Activated naive CD8-positive, alpha-beta T cell treated with anti-CD3 and anti-CD28 coated beads, Interleukin-2, amount 10 ng/mL, durations not matched to agents 7 days and 5 days (primary cell): Measurements from ENCODE around the gene PNMT. TPM values are rescaled to one million over a fixed set of nuclear protein-coding genes. Genes with fewer than 3 reads are reported as not detected.

ENCODE experiments used
- ATAC-seq: fragments of 150-1000 bp; cut with Tn5 transposase; one replicate; pipeline ENCODE4 v1.10.0; 2021; ENCODE audit warnings: low read depth, moderate library complexity
- POLR2A ChIA-PET: fragments of 350-600 bp; sonication (Branson Sonifier 250); formaldehyde crosslinking; loops from one replicate; lab custom pipeline; 2021; ENCODE audit warnings: antibody characterized with exemption; lab: Charles Lee
- DNase-seq: peaks from one replicate; pipeline ENCODE4 v3.0.0; 2021
- H3K27ac Mint-ChIP-seq: one replicate; pipeline ENCODE4 v1.8.0; 2022; ENCODE audit warnings: mild to moderate bottlenecking, mixed read lengths
- H3K27me3 Mint-ChIP-seq: one replicate; pipeline ENCODE4 v1.8.0; 2022; ENCODE audit warnings: mild to moderate bottlenecking, moderate library complexity, mixed read lengths
- H3K36me3 Mint-ChIP-seq: one replicate; pipeline ENCODE4 v1.8.0; 2021; ENCODE audit warnings: mild to moderate bottlenecking, mixed read lengths
- H3K4me1 Mint-ChIP-seq: one replicate; pipeline ENCODE4 v1.8.0; 2021; ENCODE audit warnings: mixed read lengths
- H3K4me3 Mint-ChIP-seq: one replicate; pipeline ENCODE4 v1.8.0; 2022; ENCODE audit warnings: mild to moderate bottlenecking, moderate library complexity, mixed read lengths
- H3K9me3 Mint-ChIP-seq: one replicate; pipeline ENCODE4 v1.8.0; 2021; ENCODE audit warnings: mixed read lengths
- total RNA-seq, 2 experiments: library from RNA; stranded (reverse); gene quantifications; one replicate each; pipeline ENCODE4 v1.2.3, GENCODE V29; 2021

PNMT gene
- total RNA-seq, 2 experiments from 2014 or later: not detected

DNA sequence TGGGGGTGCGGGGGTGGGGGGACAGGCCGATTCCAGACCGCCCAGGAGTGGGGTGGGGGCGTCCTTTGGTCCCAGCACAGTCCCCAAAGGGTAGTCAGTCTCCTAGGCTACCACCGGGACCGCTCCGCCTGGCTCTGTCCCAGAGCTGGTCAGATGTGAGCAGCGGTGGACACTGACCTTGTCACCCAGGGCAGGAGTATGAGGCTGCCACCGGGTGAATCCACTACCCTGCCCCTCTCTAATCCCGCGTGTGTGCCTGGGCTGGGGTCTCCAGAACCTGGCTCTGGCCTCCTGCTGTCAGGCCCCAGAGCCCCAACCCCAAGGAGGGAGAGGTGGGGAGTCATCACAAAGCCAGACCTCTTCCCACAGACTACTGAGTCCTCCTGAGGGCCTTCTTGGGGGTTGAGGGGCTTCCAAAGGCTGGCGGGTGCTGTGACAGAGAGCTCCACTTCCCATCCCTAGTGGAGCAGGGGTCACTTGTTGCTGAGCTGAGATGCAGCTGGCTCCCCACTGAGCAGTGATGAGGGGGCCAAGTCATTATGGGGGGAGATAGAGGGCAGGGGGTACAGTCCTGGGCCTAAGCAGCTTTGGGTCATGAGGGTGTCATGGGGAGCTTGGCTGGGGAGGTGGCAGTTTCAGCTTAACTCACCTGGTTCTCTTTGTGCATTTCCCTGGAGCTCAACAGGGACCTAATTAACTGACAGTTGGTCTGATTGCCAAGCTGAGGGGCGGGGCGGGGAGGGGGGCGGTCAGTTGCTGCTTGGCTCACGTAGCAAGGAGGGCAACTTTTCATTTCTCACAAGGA is 40.3 kb upstream of the PNMT start:
- no peaks in the 10 kb centered on the region for H3K36me3 Mint-ChIP-seq

DNA sequence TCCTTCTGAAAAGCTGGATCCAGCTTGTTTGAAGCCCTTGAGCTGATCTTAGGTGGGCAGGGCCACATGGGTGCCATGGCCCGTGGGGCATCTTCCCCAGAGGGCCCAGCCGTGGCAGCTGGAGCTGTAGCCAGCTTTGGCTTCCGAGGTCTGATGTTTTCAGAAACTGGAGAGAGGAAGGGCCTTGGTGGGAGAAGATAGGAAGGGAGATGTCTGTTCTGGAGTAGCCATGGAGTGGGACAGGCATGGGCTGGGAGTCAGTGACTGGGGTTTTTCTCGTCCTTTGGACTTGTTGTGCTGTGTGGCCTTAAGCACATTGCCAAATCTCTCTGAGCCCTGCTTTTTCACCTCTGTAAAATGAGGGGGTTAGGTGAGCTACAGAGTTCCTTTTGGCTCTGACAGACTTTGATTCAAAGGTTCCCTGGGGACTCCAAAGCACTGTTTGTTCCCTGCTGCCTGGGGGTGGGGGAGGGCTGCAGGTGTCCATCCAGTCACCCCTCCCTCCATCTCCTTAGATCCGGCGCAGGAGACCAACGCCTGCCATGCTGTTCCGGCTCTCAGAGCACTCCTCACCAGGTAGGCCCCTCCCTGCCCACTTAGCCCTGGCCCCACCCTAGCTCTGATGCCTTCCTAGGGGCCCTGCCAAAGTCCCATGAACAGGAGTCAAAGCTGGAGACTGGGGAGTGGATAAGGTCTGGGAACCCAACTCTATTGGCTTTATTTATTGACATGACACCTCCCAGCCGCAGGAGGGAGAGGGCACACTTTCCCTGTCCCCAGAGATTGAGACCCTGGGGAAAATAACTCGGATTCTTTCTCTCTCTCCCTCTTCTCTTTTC is 39.4 kb upstream of the PNMT start:
- Mint-ChIP-seq H3K4me3 (no peak overlapping the region), H3K9me3 (no peaks in the 10 kb centered on the region), H3K36me3 (no peaks in the 10 kb centered on the region), H3K27ac (no peak overlapping the region), H3K4me1 (peaks cover 12% of the 10 kb centered on the region), H3K27me3 (peaks cover 49% of the 10 kb centered on the region)
- POLR2A ChIA-PET: interaction anchor here (1.1 kb wide), 1 partner anchor 124 kb away, joined by 3 read pairs; no protein-coding TSS in a partner anchor
- DNase-seq (no peak), ATAC-seq (no peak)

More for the DNA sequence above, 40.3 kb upstream of the PNMT start:
- no peak overlapping the region for H3K4me3 Mint-ChIP-seq
- DNase-seq (no peak), ATAC-seq (no peak)
- peaks cover 49% of the 10 kb centered on the region for H3K27me3 Mint-ChIP-seq
- H3K9me3 Mint-ChIP-seq: no peaks in the 10 kb centered on the region
- H3K27ac Mint-ChIP-seq: no peak overlapping the region
- POLR2A ChIA-PET: interaction anchor here (1.1 kb wide), 1 partner anchor 125 kb away, joined by 3 read pairs; no protein-coding TSS in a partner anchor
- H3K4me1 Mint-ChIP-seq: peaks cover 12% of the 10 kb centered on the region

DNA sequence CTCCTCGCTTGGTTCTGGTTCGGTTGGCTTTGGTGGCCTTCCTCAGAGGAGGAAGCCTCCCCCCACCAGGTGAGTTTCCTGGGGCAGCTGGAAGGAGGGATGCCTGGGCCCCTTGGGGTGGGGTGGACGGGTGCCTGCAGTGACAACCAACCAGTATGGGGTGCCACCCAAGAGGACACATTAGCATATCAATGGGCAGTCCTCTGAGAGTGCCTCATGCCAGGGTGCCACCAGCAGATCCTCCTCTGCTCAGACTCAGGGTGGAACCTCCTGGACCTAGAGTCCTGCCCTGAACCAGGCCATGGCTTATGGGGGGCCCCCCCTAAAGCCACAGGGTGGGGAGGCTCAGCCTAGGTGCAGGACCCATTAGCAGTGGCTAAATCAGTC is 38.8 kb upstream of the PNMT start:
- Mint-ChIP-seq H3K9me3 (no peaks in the 10 kb centered on the region), H3K4me3 (no peak overlapping the region), H3K36me3 (no peaks in the 10 kb centered on the region), H3K27ac (no peak overlapping the region), H3K27me3 (peaks cover 46% of the 10 kb centered on the region), H3K4me1 (peaks cover 17% of the 10 kb centered on the region)
- ATAC-seq: no peak
- POLR2A ChIA-PET: no interaction called here
- no peak for DNase-seq

DNA sequence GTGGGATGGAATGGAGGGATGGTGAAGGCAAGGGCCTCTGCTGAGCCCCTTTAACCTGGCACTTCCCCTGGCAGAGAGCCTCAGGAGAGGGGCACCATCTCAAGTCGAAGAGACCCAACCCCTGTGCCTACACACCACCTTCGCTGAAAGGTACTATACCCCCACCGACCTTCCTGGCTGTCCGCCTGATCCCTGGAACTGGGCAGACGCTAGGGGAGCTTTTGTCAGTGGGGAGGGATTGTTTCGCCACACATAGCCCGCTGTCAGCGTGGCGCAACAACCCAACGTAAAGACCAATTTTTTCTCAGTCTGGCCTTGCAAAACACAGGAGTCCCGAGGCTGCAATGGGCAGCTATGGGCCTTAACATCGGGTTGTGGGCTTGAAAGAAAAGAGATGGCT is 38.4 kb upstream of the PNMT start:
- Mint-ChIP-seq H3K27ac (no peak overlapping the region), H3K27me3 (peaks cover 43% of the 10 kb centered on the region), H3K36me3 (no peaks in the 10 kb centered on the region), H3K4me1 (peaks cover 18% of the 10 kb centered on the region), H3K9me3 (no peaks in the 10 kb centered on the region), H3K4me3 (no peak overlapping the region)
- no peak for DNase-seq
- ATAC-seq: no peak
- POLR2A ChIA-PET: no interaction called here

DNA sequence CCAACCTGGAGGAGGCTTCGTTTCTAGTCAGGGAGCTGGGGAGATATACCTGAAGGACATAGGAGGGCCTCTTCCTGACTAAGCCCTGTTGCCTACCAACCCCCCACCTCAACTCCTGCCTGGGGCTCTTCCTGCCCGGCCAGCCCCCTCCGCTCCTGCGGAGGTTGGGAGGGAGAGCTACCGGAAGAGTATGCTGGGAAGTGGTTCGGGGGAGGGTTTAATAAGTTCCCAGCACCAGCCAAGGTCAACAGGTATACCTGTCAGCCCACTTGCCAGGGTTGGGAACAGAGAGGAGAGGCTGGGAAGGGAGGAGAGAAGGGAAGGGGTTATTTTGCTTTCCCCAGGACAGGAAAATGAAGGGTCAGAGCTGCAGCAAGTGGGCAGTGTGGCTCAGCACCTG is 36.9 kb upstream of the PNMT start:
- POLR2A ChIA-PET: interaction anchor here (0.5 to 1.1 kb wide), 2 partner anchors 10 to 112 kb away, joined by 3 to 4 read pairs; no protein-coding TSS in a partner anchor
- H3K36me3 Mint-ChIP-seq: no peaks in the 10 kb centered on the region
- peaks cover 28% of the 10 kb centered on the region for H3K27me3 Mint-ChIP-seq
- no peaks in the 10 kb centered on the region for H3K9me3 Mint-ChIP-seq
- ATAC-seq (no peak), DNase-seq (no peak)
- H3K4me3 Mint-ChIP-seq: peak overlapping the region; percentile 35
- H3K27ac Mint-ChIP-seq: peak overlapping the region; percentile 71
- H3K4me1 Mint-ChIP-seq: peaks cover 18% of the 10 kb centered on the region

DNA sequence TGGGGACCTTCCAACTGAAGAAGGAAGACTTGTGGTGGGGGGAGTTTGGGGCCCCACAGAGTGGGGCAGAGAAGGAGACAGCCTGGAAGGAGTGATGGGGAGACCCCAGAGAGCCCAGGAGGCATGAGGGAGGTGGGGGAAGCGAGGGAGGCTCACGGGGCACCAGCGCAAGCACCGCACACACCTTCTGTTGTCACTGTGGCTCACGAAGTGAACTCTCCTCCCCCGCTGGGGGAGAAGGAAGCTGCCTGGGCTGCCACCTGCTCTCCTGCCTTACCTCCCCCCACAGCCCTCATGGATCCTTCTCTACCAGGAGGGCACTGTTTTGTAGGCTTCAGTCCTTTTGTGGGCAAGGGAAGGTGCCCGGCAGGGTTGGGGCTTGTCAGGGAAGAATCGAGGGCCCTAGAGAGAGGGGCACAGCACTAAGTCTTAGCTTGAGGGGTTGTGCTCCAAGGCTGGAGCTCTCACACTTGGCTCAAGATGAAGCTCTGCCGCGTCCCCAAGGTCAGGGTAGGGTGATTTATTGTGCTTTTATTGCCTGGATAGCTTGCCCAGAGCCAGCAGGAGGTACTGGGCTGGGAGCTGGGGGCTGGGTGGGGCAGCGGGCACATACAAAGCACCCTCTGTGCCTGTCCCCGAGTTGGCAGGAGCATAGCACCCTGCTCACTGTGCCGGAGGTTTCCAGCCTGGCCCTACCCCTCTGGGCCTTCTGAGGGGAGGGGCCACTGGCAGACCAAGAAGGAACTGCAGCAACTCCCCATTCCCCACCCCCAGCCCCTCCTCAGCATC is 35.9 kb upstream of the PNMT start:
- Mint-ChIP-seq H3K27me3 (peaks cover 22% of the 10 kb centered on the region), H3K9me3 (no peaks in the 10 kb centered on the region), H3K36me3 (no peaks in the 10 kb centered on the region), H3K4me3 (no peak overlapping the region), H3K27ac (peak overlapping the region; percentile 71), H3K4me1 (peaks cover 19% of the 10 kb centered on the region)
- POLR2A ChIA-PET: interaction anchor here (1.1 to 1.4 kb wide), 2 partner anchors 11 to 98 kb away, joined by 3 to 5 read pairs; partner anchors contain the start of gene MIEN1
- ATAC-seq (no peak), DNase-seq (no peak)

DNA sequence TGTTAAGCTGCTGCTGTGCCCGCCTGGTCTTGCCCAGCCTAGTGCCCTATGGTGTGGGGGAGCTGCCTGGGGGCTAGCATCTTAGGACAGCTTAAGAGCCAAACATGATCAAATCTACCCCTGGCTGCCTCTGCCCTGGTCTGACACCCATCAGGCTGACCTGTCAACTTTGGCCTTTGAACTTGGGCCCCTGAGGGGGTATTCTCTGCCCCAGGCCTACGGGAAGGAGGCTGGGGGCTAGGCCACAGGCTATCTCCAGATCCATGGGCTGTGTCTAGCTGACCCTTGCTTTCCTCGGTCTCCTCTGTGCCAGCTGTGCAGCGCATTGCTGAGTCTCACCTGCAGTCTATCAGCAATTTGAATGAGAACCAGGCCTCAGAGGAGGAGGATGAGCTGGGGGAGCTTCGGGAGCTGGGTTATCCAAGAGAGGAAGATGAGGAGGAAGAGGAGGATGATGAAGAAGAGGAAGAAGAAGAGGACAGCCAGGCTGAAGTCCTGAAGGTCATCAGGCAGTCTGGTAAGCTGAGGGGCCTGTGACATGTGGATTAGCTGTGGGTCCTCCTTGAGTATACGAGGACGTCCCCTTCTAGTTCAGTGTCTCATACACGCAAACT is 34.6 kb upstream of the PNMT start:
- POLR2A ChIA-PET: interaction anchor here (1.1 to 1.8 kb wide), 2 partner anchors 10 to 21 kb away, joined by 3 to 5 read pairs; no protein-coding TSS in a partner anchor
- Mint-ChIP-seq H3K4me3 (no peak overlapping the region), H3K27me3 (peaks cover 12% of the 10 kb centered on the region), H3K27ac (peak overlapping the region; percentile 75), H3K4me1 (peaks cover 31% of the 10 kb centered on the region), H3K9me3 (no peaks in the 10 kb centered on the region), H3K36me3 (peaks cover 2% of the 10 kb centered on the region)
- no peak for ATAC-seq
- DNase-seq: no peak

DNA sequence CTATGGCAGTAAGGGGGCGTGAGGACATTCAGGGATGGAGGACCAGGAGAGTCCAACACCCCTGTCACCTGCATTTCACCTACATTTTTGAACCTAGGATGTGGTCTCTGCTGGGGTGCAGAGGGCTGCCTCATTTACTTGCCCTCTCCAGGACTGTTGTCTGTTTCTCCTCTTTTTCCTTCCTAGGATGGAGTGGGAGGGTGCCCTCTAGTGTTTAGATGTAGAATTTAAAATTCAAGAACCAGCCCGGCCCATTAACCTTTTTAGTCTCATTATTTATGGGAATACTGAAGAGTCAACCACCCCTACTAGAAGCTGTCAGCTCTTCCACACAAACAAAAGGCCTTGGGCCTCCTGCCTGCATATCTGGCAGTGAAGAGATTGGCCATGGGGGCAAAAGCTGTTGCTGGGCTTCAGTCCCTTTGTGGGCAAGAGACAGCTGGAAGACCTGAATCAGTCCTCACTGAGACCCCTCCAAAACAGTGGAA is 33.8 kb upstream of the PNMT start:
- no peak overlapping the region for H3K4me3 Mint-ChIP-seq
- H3K4me1 Mint-ChIP-seq: peaks cover 38% of the 10 kb centered on the region

DNA sequence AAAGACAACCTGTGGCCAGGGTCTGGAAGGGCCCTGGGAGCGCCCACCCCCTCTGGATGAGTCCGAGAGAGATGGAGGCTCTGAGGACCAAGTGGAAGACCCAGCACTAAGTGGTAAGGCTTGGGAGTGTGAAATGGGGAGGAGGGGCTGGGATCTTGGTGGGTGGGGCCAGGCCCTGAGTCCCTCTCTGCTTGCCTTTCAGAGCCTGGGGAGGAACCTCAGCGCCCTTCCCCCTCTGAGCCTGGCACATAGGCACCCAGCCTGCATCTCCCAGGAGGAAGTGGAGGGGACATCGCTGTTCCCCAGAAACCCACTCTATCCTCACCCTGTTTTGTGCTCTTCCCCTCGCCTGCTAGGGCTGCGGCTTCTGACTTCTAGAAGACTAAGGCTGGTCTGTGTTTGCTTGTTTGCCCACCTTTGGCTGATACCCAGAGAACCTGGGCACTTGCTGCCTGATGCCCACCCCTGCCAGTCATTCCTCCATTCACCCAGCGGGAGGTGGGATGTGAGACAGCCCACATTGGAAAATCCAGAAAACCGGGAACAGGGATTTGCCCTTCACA is 32.6 kb upstream of the PNMT start:
- ATAC-seq: no peak
- Mint-ChIP-seq H3K4me1 (peaks cover 46% of the 10 kb centered on the region), H3K9me3 (no peaks in the 10 kb centered on the region), H3K4me3 (peak overlapping the region; percentile 44), H3K27me3 (peaks cover 5% of the 10 kb centered on the region), H3K36me3 (peaks cover 2% of the 10 kb centered on the region), H3K27ac (peak overlapping the region; percentile 81)
- POLR2A ChIA-PET: no interaction called here
- no peak for DNase-seq

More for the DNA sequence above, 33.8 kb upstream of the PNMT start:
- ATAC-seq (no peak), DNase-seq (no peak)
- peaks cover 2% of the 10 kb centered on the region for H3K36me3 Mint-ChIP-seq
- no peak overlapping the region for H3K27ac Mint-ChIP-seq
- POLR2A ChIA-PET: interaction anchor here (1.8 kb wide), 1 partner anchor 20 kb away, joined by 5 read pairs; no protein-coding TSS in a partner anchor
- peaks cover 8% of the 10 kb centered on the region for H3K27me3 Mint-ChIP-seq
- H3K9me3 Mint-ChIP-seq: no peaks in the 10 kb centered on the region

DNA sequence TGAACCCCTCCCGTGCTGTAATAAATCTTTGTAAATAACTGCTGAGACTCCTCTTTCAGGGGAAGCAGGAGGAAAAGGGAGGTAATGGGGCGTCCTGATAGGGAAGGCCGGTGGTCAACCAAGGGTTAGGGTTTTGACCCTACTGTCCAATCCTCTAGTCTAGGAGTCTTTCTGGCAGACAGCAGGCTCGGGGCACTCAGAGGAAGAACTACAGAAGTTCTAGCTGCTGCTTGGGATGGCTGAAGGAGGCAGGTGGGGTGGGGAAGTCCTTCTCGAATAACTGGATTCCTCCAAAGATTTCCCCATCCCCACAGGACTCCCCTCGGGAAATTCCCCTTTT is 31.7 kb upstream of the PNMT start:
- Mint-ChIP-seq H3K36me3 (peaks cover 2% of the 10 kb centered on the region), H3K27ac (peak overlapping the region; percentile 81), H3K9me3 (no peaks in the 10 kb centered on the region), H3K4me1 (peaks cover 50% of the 10 kb centered on the region), H3K27me3 (peaks cover 3% of the 10 kb centered on the region), H3K4me3 (peak overlapping the region; percentile 96)
- ATAC-seq (peak; percentile 11), DNase-seq (no peak)
- POLR2A ChIA-PET: interaction anchor here (0.6 kb wide), 1 partner anchor 295 kb away, joined by 3 read pairs; no protein-coding TSS in a partner anchor

DNA sequence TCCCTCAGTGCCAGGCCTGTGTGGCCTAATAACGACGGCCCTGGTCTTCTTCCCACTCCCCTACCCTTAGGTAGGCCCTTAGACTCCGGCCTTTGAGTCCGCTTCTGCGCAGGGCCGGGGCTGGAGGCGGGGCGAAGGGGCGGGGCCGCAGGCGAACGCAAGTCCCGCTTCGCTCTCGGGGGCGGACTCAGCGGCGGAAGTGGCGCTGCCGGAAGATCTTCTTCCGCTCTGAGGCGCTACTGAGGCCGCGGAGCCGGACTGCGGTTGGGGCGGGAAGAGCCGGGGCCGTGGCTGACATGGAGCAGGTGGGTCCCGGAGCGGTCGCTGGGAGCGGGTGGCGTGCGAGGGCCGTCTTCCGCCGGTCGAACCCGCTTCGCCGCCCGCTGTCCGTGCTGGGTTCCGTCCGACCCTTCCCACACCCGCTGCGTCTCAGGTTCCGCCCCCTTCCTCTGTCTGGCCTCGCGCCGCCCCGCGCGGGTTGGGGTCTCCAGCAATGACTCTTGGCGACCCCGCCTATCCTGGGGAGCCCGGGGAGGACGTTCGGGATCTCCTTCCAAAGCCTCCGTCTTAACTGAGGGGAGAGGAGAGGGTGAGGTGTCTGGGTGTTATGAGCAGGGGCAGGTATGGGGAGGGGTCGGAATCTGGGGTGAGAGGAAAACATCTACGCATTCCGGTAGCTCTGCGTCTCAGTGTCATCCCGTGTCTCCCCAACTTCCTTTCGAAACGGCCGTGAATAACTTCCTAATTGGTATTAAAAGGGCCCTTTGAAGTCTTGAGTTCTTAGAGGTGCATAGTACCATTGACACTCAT is 31.1 kb upstream of the PNMT start, which contains the start of gene STARD3:
STARD3 (plus strand) TSS at position 218 of the 810 bp plus-strand sequence. CDS start 16,388 bp downstream, outside the sequence.
- POLR2A ChIA-PET: interaction anchor here (0.6 to 1.8 kb wide), 5 partner anchors 17 to 503 kb away, joined by 3 to 5 read pairs (median 3); partner anchors contain the start of genes CASC3 and MIEN1
- ATAC-seq (peak; percentile 86), DNase-seq (peak; percentile 93)
- Mint-ChIP-seq H3K27ac (peak within 1 kb of the TSS; percentile 81), H3K4me3 (peak within 1 kb of the TSS; percentile 96), H3K27me3 (no peaks in the 10 kb centered on the region), H3K36me3 (peaks cover 2% of the 10 kb centered on the region), H3K4me1 (peaks cover 48% of the 10 kb centered on the region), H3K9me3 (no peaks in the 10 kb centered on the region)
